Stimulated activated naive CD8-positive, alpha-beta T cell treated with anti-CD3 and anti-CD28 coated beads, Interleukin-15, amount 100 ng/mL, for 72 hours (primary cell): Measurements from ENCODE around the gene IL1A.
A peak's percentile ranks its signal among the peaks of the same experiment; 100 is the strongest.

ENCODE experiments used
- ATAC-seq: fragments of 150-1000 bp; cut with Tn5 transposase; 2 replicates; pipeline ENCODE4 v1.10.0; 2021; ENCODE audit warnings: mild to moderate bottlenecking, moderate library complexity
- DNase-seq, 2 donors: peaks; one replicate each; pipeline ENCODE4 v3.0.0; 2021 to 2022
- H3K27ac Mint-ChIP-seq, 2 donors: one replicate each; pipeline ENCODE4 v1.8.0; 2022; ENCODE audit warnings: mild to moderate bottlenecking in 2 of 2, mixed read lengths in 2 of 2, moderate library complexity in 2 of 2
- H3K27me3 Mint-ChIP-seq: one replicate; pipeline ENCODE4 v1.8.0; 2022; ENCODE audit warnings: mixed read lengths
- H3K4me1 Mint-ChIP-seq: one replicate; pipeline ENCODE4 v1.8.0; 2022; ENCODE audit warnings: mild to moderate bottlenecking, mixed read lengths
- H3K4me3 Mint-ChIP-seq, 2 donors: one replicate each; pipeline ENCODE4 v1.8.0; 2022; ENCODE audit warnings: mild to moderate bottlenecking in 2 of 2, mixed read lengths in 2 of 2, moderate library complexity in 1 of 2
- H3K9me3 Mint-ChIP-seq, 2 donors: one replicate each; pipeline ENCODE4 v1.8.0; 2022; ENCODE audit warnings: mixed read lengths in 2 of 2

IL1A gene

GRCh38 chr2:112733456-112733855 is 50.8 kb downstream of the IL1A start:
- Mint-ChIP-seq H3K27ac (no peak overlapping the region), H3K4me3 (no peak overlapping the region), H3K4me1 (no peaks in the 10 kb centered on the region), H3K27me3 (peaks cover 4% of the 10 kb centered on the region), H3K9me3 (no peaks in the 10 kb centered on the region)
- no peak for DNase-seq
- no peak for ATAC-seq

- DNase-seq (no peak), ATAC-seq (no peak)
- Mint-ChIP-seq H3K9me3 (no peaks in the 10 kb centered on the region), H3K27me3 (peaks cover 21% of the 10 kb centered on the region), H3K4me3 (no peak overlapping the region), H3K27ac (no peak overlapping the region), H3K4me1 (peaks cover 7% of the 10 kb centered on the region)
Measured at GRCh38 chr2:112731479-112731878, 52.8 kb downstream of the IL1A start.

GRCh38 chr2:112730791-112731190 is 53.5 kb downstream of the IL1A start:
- Mint-ChIP-seq H3K4me1 (peaks cover 14% of the 10 kb centered on the region), H3K9me3 (no peaks in the 10 kb centered on the region), H3K27ac (no peak overlapping the region), H3K4me3 (no peak overlapping the region), H3K27me3 (peaks cover 21% of the 10 kb centered on the region)
- DNase-seq (no peak), ATAC-seq (no peak)

GRCh38 chr2:112730216-112730615 is 54.1 kb downstream of the IL1A start:
- H3K27me3 Mint-ChIP-seq: peaks cover 21% of the 10 kb centered on the region
- peaks cover 15% of the 10 kb centered on the region for H3K4me1 Mint-ChIP-seq
- no peak overlapping the region for H3K4me3 Mint-ChIP-seq
- no peaks in the 10 kb centered on the region for H3K9me3 Mint-ChIP-seq
- no peak for ATAC-seq
- no peak for DNase-seq
- no peak overlapping the region for H3K27ac Mint-ChIP-seq

- Mint-ChIP-seq H3K4me3 (no peak overlapping the region), H3K27me3 (peaks cover 21% of the 10 kb centered on the region), H3K27ac (no peak overlapping the region), H3K4me1 (peaks cover 15% of the 10 kb centered on the region), H3K9me3 (no peaks in the 10 kb centered on the region)
- ATAC-seq: no peak
- DNase-seq: no peak
Measured at GRCh38 chr2:112728378-112729175, 55.7 kb downstream of the IL1A start.

- no peak for ATAC-seq
- H3K4me3 Mint-ChIP-seq: no peak overlapping the region
- H3K27ac Mint-ChIP-seq: no peak overlapping the region
- no peak for DNase-seq
- H3K4me1 Mint-ChIP-seq: peaks cover 15% of the 10 kb centered on the region
- peaks cover 21% of the 10 kb centered on the region for H3K27me3 Mint-ChIP-seq
- H3K9me3 Mint-ChIP-seq: no peaks in the 10 kb centered on the region
Measured at GRCh38 chr2:112728029-112728362, 56.3 kb downstream of the IL1A start.

GRCh38 chr2:112727276-112728028 is 56.8 kb downstream of the IL1A start:
- H3K27me3 Mint-ChIP-seq: peaks cover 21% of the 10 kb centered on the region
- H3K4me1 Mint-ChIP-seq: peaks cover 15% of the 10 kb centered on the region
- no peaks in the 10 kb centered on the region for H3K9me3 Mint-ChIP-seq
- peak overlapping the region in 1 of 2 donors; percentile 62 for H3K27ac Mint-ChIP-seq
- H3K4me3 Mint-ChIP-seq: no peak overlapping the region
- ATAC-seq: no peak
- DNase-seq: no peak

GRCh38 chr2:112726487-112727190 is 57.7 kb downstream of the IL1A start:
- peak; percentile 93 for ATAC-seq
- Mint-ChIP-seq H3K27me3 (peaks cover 21% of the 10 kb centered on the region), H3K9me3 (no peaks in the 10 kb centered on the region), H3K4me3 (no peak overlapping the region), H3K4me1 (peaks cover 15% of the 10 kb centered on the region), H3K27ac (peak overlapping the region in 1 of 2 donors; percentile 62)
- DNase-seq: peak; percentile 87 to 88

GRCh38 chr2:112725545-112726457 is 58.5 kb downstream of the IL1A start:
- Mint-ChIP-seq H3K4me3 (no peak overlapping the region), H3K27ac (no peak overlapping the region), H3K9me3 (no peaks in the 10 kb centered on the region), H3K27me3 (peaks cover 21% of the 10 kb centered on the region), H3K4me1 (peaks cover 15% of the 10 kb centered on the region)
- ATAC-seq: no peak
- DNase-seq: no peak

GRCh38 chr2:112724591-112725525 is 59.4 kb downstream of the IL1A start:
- Mint-ChIP-seq H3K27me3 (peaks cover 21% of the 10 kb centered on the region), H3K27ac (no peak overlapping the region), H3K4me3 (no peak overlapping the region), H3K4me1 (peaks cover 15% of the 10 kb centered on the region), H3K9me3 (no peaks in the 10 kb centered on the region)
- ATAC-seq (no peak), DNase-seq (no peak)

GRCh38 chr2:112723995-112724394 is 60.3 kb downstream of the IL1A start:
- Mint-ChIP-seq H3K4me3 (no peak overlapping the region), H3K27ac (no peak overlapping the region), H3K9me3 (no peaks in the 10 kb centered on the region), H3K4me1 (peaks cover 15% of the 10 kb centered on the region), H3K27me3 (peaks cover 21% of the 10 kb centered on the region)
- DNase-seq: no peak
- no peak for ATAC-seq
